ENCODE results near the gene ELMO1. TPM values are rescaled to one million over a fixed set of nuclear protein-coding genes. Genes with fewer than 3 reads are reported as not detected.

ELMO1 gene
- total and polyA plus RNA-seq, 12 donors, result 7.5 to 46.8 (median 14.9) TPM

DNA sequence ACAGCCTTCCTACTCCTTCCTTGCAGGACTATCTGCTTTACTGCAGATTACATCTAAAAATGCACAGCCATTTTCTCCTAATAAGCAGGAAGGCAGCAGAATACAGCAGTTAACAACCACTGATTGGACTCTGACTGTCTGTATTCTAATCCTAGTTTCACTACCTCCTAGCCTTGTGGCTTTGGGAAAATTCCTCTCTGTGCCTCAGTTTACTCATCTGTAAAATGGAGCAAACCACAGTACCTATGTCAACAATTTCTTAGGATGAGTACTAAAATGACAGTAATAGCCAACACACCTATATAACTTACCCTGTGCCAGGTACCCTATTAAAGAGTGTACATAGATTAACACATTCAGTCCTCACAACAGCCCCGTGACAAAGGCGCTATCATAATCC is 89.5 kb downstream of the ELMO1 start:
- intact Hi-C loops (cut with DNase I), result no loop called here
- 92 to 100% (median 95%) methylated on average over 2 of the region's 2 CpGs for WGBS, 4 donors
- H3K9me3 ChIP-seq (replicated peaks in 1 of 3), result no peaks in the 10 kb centered on the region
- no peak overlapping the region for H3K4me3 ChIP-seq
- no peak overlapping the region for H3K27ac ChIP-seq
- H3K27me3 ChIP-seq, result no peaks in the 10 kb centered on the region
- no peak for DNase-seq
- H3K4me1 ChIP-seq (replicated peaks in 1 of 2), result peaks cover 7 to 15% of the 10 kb centered on the region in 2 donors
- no peak for TF ChIP-seq POLR2A (IDR thresholded peaks at IDR 0.05)
- TF ChIP-seq, protein P1, sequence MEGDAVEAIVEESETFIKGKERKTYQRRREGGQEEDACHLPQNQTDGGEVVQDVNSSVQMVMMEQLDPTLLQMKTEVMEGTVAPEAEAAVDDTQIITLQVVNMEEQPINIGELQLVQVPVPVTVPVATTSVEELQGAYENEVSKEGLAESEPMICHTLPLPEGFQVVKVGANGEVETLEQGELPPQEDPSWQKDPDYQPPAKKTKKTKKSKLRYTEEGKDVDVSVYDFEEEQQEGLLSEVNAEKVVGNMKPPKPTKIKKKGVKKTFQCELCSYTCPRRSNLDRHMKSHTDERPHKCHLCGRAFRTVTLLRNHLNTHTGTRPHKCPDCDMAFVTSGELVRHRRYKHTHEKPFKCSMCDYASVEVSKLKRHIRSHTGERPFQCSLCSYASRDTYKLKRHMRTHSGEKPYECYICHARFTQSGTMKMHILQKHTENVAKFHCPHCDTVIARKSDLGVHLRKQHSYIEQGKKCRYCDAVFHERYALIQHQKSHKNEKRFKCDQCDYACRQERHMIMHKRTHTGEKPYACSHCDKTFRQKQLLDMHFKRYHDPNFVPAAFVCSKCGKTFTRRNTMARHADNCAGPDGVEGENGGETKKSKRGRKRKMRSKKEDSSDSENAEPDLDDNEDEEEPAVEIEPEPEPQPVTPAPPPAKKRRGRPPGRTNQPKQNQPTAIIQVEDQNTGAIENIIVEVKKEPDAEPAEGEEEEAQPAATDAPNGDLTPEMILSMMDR (IDR thresholded peaks at IDR 0.05), result no peak
- H3K36me3 ChIP-seq (replicated peaks in 1 of 2), result no peaks in the 10 kb centered on the region

DNA sequence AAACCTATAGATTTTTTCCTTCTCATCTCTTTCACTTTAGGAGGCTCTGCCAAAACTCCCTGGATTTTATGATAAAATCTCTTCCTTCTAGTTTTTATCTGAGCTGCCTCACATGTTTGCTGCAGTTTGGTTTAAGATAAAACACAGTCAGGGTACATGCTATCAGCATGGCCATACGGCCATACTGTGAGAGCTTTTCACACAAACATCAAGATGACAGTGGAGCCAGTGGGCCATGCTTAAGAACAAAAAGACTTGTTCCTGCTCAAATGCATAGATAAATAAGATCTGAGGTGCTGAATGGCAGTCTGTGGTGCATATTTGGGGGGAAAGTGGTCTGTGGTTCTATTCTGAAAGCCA is 91.0 kb downstream of the ELMO1 start:
- TF ChIP-seq, protein P1 (IDR thresholded peaks at IDR 0.05), result no peak
- 58 to 73% (median 63%) methylated on average over 1 of the region's 1 CpG for WGBS, 4 donors
- intact Hi-C loops (cut with DNase I), result no loop called here
- H3K4me3 ChIP-seq, result no peak overlapping the region
- no peak overlapping the region for H3K27ac ChIP-seq
- H3K9me3 ChIP-seq (replicated peaks in 1 of 3), result no peaks in the 10 kb centered on the region
- peaks cover 7 to 20% of the 10 kb centered on the region in 2 donors for H3K4me1 ChIP-seq (replicated peaks in 1 of 2)
- no peak for DNase-seq
- H3K36me3 ChIP-seq (replicated peaks in 1 of 2), result no peaks in the 10 kb centered on the region
- H3K27me3 ChIP-seq, result no peaks in the 10 kb centered on the region

DNA sequence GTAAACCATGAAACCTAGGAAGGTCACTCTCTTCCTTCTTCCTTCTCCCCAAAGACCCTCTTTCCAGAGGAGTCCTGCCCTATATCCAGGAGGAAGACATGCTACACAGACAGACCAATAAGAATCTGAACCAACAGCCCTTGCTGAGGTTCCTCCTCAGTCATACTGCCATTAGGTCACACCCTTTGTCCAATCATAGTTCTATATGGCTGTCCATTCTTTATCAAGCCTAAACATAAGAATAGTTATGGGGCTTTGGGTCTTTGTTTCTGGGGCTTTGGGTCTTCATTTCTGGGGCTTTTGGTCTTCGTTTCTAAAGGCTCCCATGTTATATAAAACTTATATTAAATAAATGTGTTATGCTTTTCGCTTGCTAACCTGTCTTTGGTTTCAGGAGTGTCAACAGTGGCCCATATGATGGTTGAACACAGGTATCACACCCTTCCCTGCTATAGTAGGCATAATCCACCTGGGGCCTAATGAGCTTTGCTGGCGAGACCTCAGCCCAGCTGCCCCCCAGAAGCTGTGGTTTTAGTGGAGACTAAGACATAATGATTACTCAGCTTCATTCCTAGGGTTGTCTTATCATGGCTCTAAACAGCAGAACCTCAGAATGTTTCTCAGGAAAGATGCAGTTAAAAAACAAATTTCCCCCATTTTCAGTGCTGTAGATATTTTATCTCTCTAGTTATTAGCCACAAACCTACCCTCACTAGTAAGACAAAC is 91.6 kb downstream of the ELMO1 start:
- Histone ChIP-seq H3K36me3 (replicated peaks in 1 of 2) (no peaks in the 10 kb centered on the region), H3K27ac (no peak overlapping the region), H3K27me3 (no peaks in the 10 kb centered on the region), H3K4me3 (no peak overlapping the region), H3K9me3 (replicated peaks in 1 of 3) (no peaks in the 10 kb centered on the region), H3K4me1 (replicated peaks in 1 of 2) (peaks cover 7 to 22% of the 10 kb centered on the region in 2 donors)
- TF ChIP-seq POLR2A (IDR thresholded peaks at IDR 0.05), result no peak
- TF ChIP-seq, protein P1 (IDR thresholded peaks at IDR 0.05), result no peak
- 86 to 96% (median 90%) methylated on average over 3 of the region's 3 CpGs for WGBS, 4 donors
- no peak for DNase-seq
- intact Hi-C loops (cut with DNase I), result no loop called here

DNA sequence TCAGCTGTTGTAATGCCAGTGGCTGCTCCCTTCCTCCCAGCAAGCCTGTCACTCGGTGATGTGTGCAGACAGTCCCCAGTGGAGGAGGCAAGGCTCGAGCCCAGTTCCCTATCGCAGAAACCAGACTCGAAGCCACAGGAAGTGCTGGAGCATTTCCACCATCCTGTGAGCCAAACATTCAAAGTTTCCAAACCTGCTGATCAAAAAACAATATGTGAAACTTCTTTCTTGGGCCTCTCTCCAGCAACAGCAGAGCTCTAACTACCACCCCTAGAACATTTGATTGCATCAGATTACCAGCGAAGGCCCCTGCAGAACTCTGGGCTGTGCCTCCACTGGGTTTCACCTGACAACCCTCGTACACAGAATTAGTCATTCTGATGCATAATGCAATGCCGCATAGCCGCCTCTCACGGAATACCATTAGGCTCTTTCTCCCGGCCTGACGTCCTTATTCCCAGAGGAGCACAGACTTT is 94.0 kb downstream of the ELMO1 start:
- H3K27ac ChIP-seq, result peak overlapping the region in 2 of 5 donors; percentile 63 to 79

More for the DNA sequence above, 94.0 kb downstream of the ELMO1 start:
- no peaks in the 10 kb centered on the region for H3K9me3 ChIP-seq (replicated peaks in 1 of 3)
- H3K27me3 ChIP-seq, result no peaks in the 10 kb centered on the region
- TF ChIP-seq, protein P1 (IDR thresholded peaks at IDR 0.05), result no peak
- TF ChIP-seq POLR2A (IDR thresholded peaks at IDR 0.05), result no peak
- H3K4me3 ChIP-seq, result no peak overlapping the region
- H3K36me3 ChIP-seq (replicated peaks in 1 of 2), result no peaks in the 10 kb centered on the region
- H3K4me1 ChIP-seq (replicated peaks in 1 of 2), result peaks cover 7 to 24% of the 10 kb centered on the region in 2 donors
- 44 to 75% (median 52%) methylated on average over 10 to 11 of the region's 11 CpGs for WGBS, 4 donors
- peak; percentile 35 to 83 (median 65) for DNase-seq
- intact Hi-C loops (cut with DNase I), result no loop called here

Measured in adrenal gland (tissue), 12 donors.